ENCODE measurements around the gene PDE6A. TPM values are rescaled to one million over a fixed set of nuclear protein-coding genes. Genes with fewer than 3 reads are reported as not detected.
"Not testable (repeated sequence)": the region's sequence is repeated elsewhere in the genome, so short reads cannot be mapped to it uniquely, and the experiment has no call there.

The PDE6A gene
- total RNA-seq, 1 donor from 2014 or later, result 0.35 TPM

GRCh38 chr5:149898811-149899210 is 45.8 kb downstream of the PDE6A start:
- DNase-seq (ENCODE audit: low read depth), result no peak

GRCh38 chr5:149895416-149896345 is 48.9 kb downstream of the PDE6A start:
- DNase-seq (ENCODE audit: low read depth), result no peak

DNA sequence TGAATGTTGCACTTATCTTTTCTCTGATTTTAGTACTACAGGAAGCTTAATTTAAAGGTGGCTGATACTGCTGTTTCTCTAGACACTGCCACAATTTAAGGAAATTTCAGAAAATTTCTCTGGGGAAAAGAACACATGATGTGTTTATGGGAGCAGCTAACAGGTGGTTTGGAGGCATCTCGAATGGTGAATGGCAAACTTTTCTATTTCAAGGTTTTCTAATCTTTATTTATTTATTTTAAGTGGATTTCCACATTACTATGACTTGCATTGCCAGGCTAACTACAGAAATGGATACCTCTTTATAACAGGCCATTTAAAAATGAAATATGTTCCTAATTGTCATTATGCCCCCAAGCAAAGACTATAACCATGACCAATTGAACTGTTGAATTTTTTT is 50.4 kb downstream of the PDE6A start:
- no peak for DNase-seq (ENCODE audit: low read depth)

DNA sequence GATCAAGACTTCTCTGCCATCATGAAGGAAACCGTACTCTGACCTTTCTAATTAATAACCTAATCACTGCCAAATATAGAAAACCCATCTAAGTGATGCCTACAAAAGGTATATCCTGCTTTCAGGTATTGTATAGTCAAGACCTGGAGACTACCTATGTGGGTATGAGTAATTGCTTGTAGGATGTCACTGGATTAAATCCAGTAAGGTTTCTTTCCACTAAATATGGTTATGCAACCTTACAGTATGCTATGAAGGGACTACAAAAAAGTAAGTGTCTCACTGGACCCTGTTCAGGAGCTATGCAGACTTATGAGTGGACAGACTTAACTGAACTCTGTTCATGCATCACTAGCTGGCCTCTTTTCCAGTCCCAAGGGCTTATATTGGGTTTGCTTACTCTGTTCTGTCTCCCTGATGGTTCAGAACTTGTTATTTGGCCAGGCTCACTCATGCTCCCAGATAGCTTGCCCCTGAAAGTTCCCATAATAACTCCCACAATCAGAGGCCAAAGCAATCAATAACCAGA is 51.1 kb downstream of the PDE6A start:
- no peak for DNase-seq (ENCODE audit: low read depth)

- no peak for DNase-seq (ENCODE audit: low read depth)
Measured at GRCh38 chr5:149892594-149892993, 52.0 kb downstream of the PDE6A start.

- no peak for DNase-seq (ENCODE audit: low read depth)
Measured at GRCh38 chr5:149888280-149888679, 56.3 kb downstream of the PDE6A start.

GRCh38 chr5:149887622-149888183 is 56.9 kb downstream of the PDE6A start:
- DNase-seq (ENCODE audit: low read depth), result peak; percentile 92

GRCh38 chr5:149886692-149887470 is 57.7 kb downstream of the PDE6A start:
- DNase-seq (ENCODE audit: low read depth), result peak; percentile 73

GRCh38 chr5:149886060-149886459 is 58.5 kb downstream of the PDE6A start:
- peak; percentile 87 for DNase-seq (ENCODE audit: low read depth)

DNA sequence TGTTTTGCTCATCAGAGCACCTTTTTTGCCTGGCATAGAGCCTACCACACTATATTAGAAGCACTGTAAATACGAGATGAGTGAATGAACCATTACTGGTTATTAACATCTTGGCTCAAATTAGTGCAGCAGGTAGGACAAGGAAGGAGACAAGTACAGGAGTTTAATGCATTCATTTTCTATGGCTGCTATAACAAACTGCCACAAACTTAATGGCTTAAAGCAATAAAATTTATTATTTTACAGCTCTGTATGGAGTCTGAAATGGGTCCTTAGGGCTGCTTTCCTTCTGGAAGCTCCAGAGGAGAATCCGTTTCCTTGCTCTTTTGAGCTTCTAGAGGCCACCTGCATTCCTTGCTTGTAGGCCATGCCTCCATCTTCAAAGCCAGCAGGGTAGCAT is 59.1 kb downstream of the PDE6A start:
- no peak for DNase-seq (ENCODE audit: low read depth)

- DNase-seq (ENCODE audit: low read depth), result no peak
Measured at GRCh38 chr5:149883550-149883949, 61.0 kb downstream of the PDE6A start.

GRCh38 chr5:149882633-149883032 is 62.0 kb downstream of the PDE6A start:
- DNase-seq (ENCODE audit: low read depth), result not testable (repeated sequence)

GRCh38 chr5:149881874-149882273 is 62.7 kb downstream of the PDE6A start:
- DNase-seq (ENCODE audit: low read depth), result no peak

- DNase-seq (ENCODE audit: low read depth), result no peak
Measured at GRCh38 chr5:149881069-149881622, 63.4 kb downstream of the PDE6A start.

DNA sequence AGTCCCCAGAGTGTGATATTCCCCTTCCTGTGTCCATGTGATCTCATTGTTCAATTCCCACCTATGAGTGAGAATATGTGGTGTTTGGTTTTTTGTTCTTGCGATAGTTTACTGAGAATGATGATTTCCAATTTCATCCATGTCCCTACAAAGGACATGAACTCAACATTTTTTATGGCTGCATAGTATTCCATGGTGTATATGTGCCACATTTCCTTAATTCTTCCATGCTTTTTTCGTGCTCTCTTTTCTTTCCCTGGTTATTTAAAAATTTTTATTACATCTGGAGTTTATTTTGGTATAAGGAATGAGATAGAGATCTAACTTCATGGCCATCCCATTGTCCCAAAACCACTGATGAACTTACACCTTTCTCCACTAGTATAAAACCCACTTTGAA is 65.0 kb downstream of the PDE6A start:
- not testable (repeated sequence) for DNase-seq (ENCODE audit: low read depth)

DNA sequence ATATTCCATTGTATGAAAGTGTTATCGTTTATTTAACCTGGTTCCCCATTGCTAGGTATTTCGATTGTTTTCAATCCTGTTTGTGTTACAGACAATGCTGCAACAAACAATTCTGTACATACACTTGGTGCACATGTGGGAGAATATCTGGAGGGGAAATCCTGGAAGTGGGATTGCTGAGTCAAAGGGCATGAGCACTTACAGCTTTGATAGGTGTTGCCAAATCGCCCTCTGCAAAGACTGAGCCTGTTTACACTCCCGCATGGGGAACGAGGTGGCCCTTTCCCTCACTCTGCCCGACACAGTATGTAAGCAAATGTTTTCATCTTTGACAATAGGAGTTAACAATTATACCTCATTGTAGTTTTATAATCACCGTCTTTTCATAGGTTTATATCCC is 66.2 kb downstream of the PDE6A start:
- no peak for DNase-seq (ENCODE audit: low read depth)

- DNase-seq (ENCODE audit: low read depth), result no peak
Measured at GRCh38 chr5:149873896-149874295, 70.7 kb downstream of the PDE6A start.

DNA sequence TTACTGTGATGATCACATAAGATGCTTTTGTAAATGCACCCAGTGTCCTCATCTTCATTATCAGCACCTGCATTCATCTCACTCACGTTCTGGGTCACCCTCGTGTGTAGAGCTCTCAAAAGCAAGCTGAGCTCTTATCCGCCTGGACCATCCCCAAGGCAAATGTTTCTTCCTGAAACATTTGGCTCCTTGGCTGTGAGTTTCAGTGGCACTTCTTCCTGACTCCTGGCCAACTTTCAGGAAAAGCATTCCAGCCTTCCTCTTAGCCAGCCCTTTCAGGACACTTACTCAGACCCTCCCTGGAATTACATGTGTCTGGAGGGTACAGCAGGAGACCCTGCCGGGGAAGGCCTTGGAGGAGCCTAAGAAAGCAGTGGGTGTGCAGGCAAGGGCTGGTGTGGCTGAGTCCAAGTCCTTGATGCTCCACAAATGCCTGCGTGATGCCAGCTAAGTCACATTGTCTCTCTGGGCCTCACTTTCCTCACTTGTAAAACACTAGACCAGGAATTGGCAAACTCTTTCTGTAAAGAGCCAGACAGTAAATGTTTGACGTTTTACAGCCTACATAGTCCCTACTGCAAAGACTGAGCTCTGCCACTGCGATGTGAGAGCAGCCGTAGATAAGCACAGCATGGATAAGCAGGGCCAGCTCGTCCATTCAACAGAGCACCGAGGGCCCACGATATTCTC is 72.1 kb downstream of the PDE6A start:
- no peak for DNase-seq (ENCODE audit: low read depth)

GRCh38 chr5:149871471-149871870 is 73.1 kb downstream of the PDE6A start:
- no peak for DNase-seq (ENCODE audit: low read depth)

- DNase-seq (ENCODE audit: low read depth), result no peak
Measured at GRCh38 chr5:149870697-149871096, 73.9 kb downstream of the PDE6A start.

- no peak for DNase-seq (ENCODE audit: low read depth)
Measured at GRCh38 chr5:149870232-149870631, 74.4 kb downstream of the PDE6A start.

All from myocyte (in vitro differentiated cells).